Activated naive CD4-positive, alpha-beta T cell treated with anti-CD3 and anti-CD28 coated beads, Interleukin-2, amount 10 ng/mL, durations not matched to agents 7 days and 5 days (primary cell): ENCODE measurements around the gene CEP152.

Experiments
- CTCF ChIA-PET: fragments of 350-600 bp; sonication (Branson Sonifier 250); formaldehyde crosslinking; loops from one replicate; lab custom pipeline; 2021; ENCODE audit warnings: antibody characterized with exemption; lab: Charles Lee
- DNase-seq: peaks from one replicate; pipeline ENCODE4 v3.0.0-alpha.2; 2020
- H3K27ac Mint-ChIP-seq: one replicate; pipeline ENCODE4 v1.8.0; 2021; ENCODE audit warnings: mild to moderate bottlenecking, moderate library complexity, mixed read lengths
- H3K27me3 Mint-ChIP-seq: one replicate; pipeline ENCODE4 v1.8.0; 2021; ENCODE audit warnings: mild to moderate bottlenecking, mixed read lengths
- H3K36me3 Mint-ChIP-seq: one replicate; pipeline ENCODE4 v1.8.0; 2021; ENCODE audit warnings: mixed read lengths
- H3K4me1 Mint-ChIP-seq: one replicate; pipeline ENCODE4 v1.8.0; 2021; ENCODE audit warnings: mixed read lengths
- H3K4me3 Mint-ChIP-seq: one replicate; pipeline ENCODE4 v1.8.0; 2021; ENCODE audit warnings: mild to moderate bottlenecking, moderate library complexity, mixed read lengths
- H3K9me3 Mint-ChIP-seq: one replicate; pipeline ENCODE4 v1.8.0; 2021; ENCODE audit warnings: mixed read lengths

Gene CEP152

GRCh38 chr15:48695827-48696573, 114.9 kb downstream of the CEP152 start:
- H3K4me3 Mint-ChIP-seq, result no peak overlapping the region
- H3K4me1 Mint-ChIP-seq, result no peaks in the 10 kb centered on the region
- H3K9me3 Mint-ChIP-seq, result no peaks in the 10 kb centered on the region
- no peaks in the 10 kb centered on the region for H3K27me3 Mint-ChIP-seq
- DNase-seq, result no peak
- CTCF ChIA-PET, result no interaction called here
- H3K36me3 Mint-ChIP-seq, result no peaks in the 10 kb centered on the region
- no peak overlapping the region for H3K27ac Mint-ChIP-seq

GRCh38 chr15:48695088-48695826, 115.6 kb downstream of the CEP152 start:
- no peaks in the 10 kb centered on the region for H3K9me3 Mint-ChIP-seq
- no peaks in the 10 kb centered on the region for H3K36me3 Mint-ChIP-seq
- no peak for DNase-seq
- no peaks in the 10 kb centered on the region for H3K27me3 Mint-ChIP-seq
- no peak overlapping the region for H3K27ac Mint-ChIP-seq
- CTCF ChIA-PET, result no interaction called here
- no peaks in the 10 kb centered on the region for H3K4me1 Mint-ChIP-seq
- H3K4me3 Mint-ChIP-seq, result no peak overlapping the region

DNA sequence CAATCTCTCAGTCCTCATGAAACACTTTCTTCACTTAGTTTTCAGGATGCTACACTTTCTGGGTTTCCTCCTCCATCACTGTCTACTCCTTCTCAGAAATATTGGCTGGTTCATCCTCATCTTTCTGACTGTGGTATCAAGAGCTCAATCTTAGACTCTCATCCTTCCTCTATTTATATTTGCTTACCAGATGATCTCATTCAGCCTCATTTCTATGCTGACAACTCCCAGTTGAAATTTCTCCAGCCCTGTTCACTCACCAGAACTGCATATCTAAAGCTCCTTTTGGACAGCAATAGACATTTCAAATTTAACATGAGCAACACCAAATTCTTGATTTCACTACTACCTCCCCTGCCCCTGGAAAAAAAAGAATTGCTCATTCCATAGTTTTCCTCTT, 117.4 kb downstream of the CEP152 start:
- no peak for DNase-seq
- Mint-ChIP-seq H3K27me3 (no peaks in the 10 kb centered on the region), H3K9me3 (no peaks in the 10 kb centered on the region), H3K4me3 (no peak overlapping the region), H3K4me1 (no peaks in the 10 kb centered on the region), H3K36me3 (no peaks in the 10 kb centered on the region), H3K27ac (no peak overlapping the region)
- CTCF ChIA-PET, result no interaction called here

GRCh38 chr15:48688493-48688892, 122.4 kb downstream of the CEP152 start:
- no peaks in the 10 kb centered on the region for H3K4me1 Mint-ChIP-seq
- H3K4me3 Mint-ChIP-seq, result no peak overlapping the region
- H3K9me3 Mint-ChIP-seq, result no peaks in the 10 kb centered on the region
- no peak overlapping the region for H3K27ac Mint-ChIP-seq
- CTCF ChIA-PET, result no interaction called here
- no peak for DNase-seq
- H3K27me3 Mint-ChIP-seq, result no peaks in the 10 kb centered on the region
- H3K36me3 Mint-ChIP-seq, result peaks cover 1% of the 10 kb centered on the region
